A549 (cell line): Measurements from ENCODE around the gene C1QTNF7.

Experiments used
- ATOH8 ChIP-seq: fragments of 250-450 bp; sonication (Bioruptor Pico); IDR thresholded peaks from 2 replicates; pipeline ENCODE4 v1.5.0; 2020; ENCODE audit warnings: low read depth, mild to moderate bottlenecking, moderate library complexity
- CTCF ChIP-seq: fragments of >200 bp; sonication (Bioruptor Twin); formaldehyde crosslinking; IDR thresholded peaks from 3 replicates; pipeline ENCODE4 v1.5.1; 2016
- EHF ChIP-seq: fragments of 250-450 bp; sonication (Bioruptor Pico); IDR thresholded peaks from 2 replicates; pipeline ENCODE4 v1.5.0; 2020; ENCODE audit warnings: mild to moderate bottlenecking
- ESRRA ChIP-seq: fragments of 150-350 bp; IDR thresholded peaks from 2 replicates; pipeline ENCODE4 v1.6.1; 2014; ENCODE audit warnings: mild to moderate bottlenecking, low read length, borderline replicate concordance
- HOXA7 ChIP-seq: fragments of 250-450 bp; sonication (Bioruptor Pico); IDR thresholded peaks from 2 replicates; pipeline ENCODE4 v1.5.0; 2020; ENCODE audit warnings: mild to moderate bottlenecking, moderate library complexity
- JUN ChIP-seq, 2 experiments: fragments of >200 bp; sonication (Bioruptor Twin); formaldehyde crosslinking; IDR thresholded peaks; 2 replicates in 1 of 2; 3 replicates in 1 of 2; pipeline ENCODE4 v1.6.1; 2016 to 2017
- JUNB ChIP-seq: fragments of >200 bp; sonication (Bioruptor Twin); formaldehyde crosslinking; IDR thresholded peaks from 2 replicates; pipeline ENCODE4 v1.6.1; 2016
- MYC ChIP-seq: IDR thresholded peaks from 2 replicates; pipeline ENCODE4 v1.6.1; 2012; ENCODE audit warnings: mild to moderate bottlenecking, inconsistent platforms, low read length, improper control_type of control experiment, borderline replicate concordance
- POLR2AphosphoS2 ChIP-seq: conservative IDR thresholded peaks from 2 replicates; pipeline ENCODE4 v1.6.1; 2012; ENCODE audit warnings: low read length, improper control_type of control experiment, inconsistent platforms
- RFX5 ChIP-seq: fragments of 450-650 bp; IDR thresholded peaks from 2 replicates; pipeline ENCODE4 v1.7.1; 2014; ENCODE audit warnings: antibody characterized with exemption, mild to moderate bottlenecking, moderate library complexity
- TP53 ChIP-seq: fragments of 250-450 bp; sonication (Bioruptor Pico); IDR thresholded peaks from 2 replicates; pipeline ENCODE4 v1.5.0; 2021; ENCODE audit warnings: mild to moderate bottlenecking, moderate library complexity
- TF ChIP-seq, protein P1 (sequence below): IDR thresholded peaks from 2 replicates; pipeline ENCODE4 v1.6.1; 2012
- TF ChIP-seq, protein P2 (sequence below): fragments of >200 bp; sonication (Bioruptor Twin); formaldehyde crosslinking; IDR thresholded peaks from 3 replicates; pipeline ENCODE4 v1.6.1; 2016

GRCh38 chr4:15417233-15417660, 10.6 kb upstream of the C1QTNF7 start:
- TF ChIP-seq CTCF, result no peak
- no peak for TF ChIP-seq JUN (IDR thresholded peaks at IDR 0.05)
- TF ChIP-seq, protein P1, sequence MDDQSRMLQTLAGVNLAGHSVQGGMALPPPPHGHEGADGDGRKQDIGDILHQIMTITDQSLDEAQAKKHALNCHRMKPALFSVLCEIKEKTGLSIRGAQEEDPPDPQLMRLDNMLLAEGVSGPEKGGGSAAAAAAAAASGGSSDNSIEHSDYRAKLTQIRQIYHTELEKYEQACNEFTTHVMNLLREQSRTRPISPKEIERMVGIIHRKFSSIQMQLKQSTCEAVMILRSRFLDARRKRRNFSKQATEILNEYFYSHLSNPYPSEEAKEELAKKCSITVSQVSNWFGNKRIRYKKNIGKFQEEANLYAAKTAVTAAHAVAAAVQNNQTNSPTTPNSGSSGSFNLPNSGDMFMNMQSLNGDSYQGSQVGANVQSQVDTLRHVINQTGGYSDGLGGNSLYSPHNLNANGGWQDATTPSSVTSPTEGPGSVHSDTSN, result no peak
- TF ChIP-seq ESRRA, result no peak
- TF ChIP-seq RFX5, result no peak
- no peak for TF ChIP-seq JUNB
- no peak for TF ChIP-seq ATOH8 (CRISPR knock-in tag)
- TF ChIP-seq EHF (CRISPR knock-in tag), result no peak
- no peak for TF ChIP-seq HOXA7 (CRISPR knock-in tag)
- TF ChIP-seq POLR2AphosphoS2, result no peak
- no peak for TF ChIP-seq TP53 (CRISPR knock-in tag)
- TF ChIP-seq, protein P2, sequence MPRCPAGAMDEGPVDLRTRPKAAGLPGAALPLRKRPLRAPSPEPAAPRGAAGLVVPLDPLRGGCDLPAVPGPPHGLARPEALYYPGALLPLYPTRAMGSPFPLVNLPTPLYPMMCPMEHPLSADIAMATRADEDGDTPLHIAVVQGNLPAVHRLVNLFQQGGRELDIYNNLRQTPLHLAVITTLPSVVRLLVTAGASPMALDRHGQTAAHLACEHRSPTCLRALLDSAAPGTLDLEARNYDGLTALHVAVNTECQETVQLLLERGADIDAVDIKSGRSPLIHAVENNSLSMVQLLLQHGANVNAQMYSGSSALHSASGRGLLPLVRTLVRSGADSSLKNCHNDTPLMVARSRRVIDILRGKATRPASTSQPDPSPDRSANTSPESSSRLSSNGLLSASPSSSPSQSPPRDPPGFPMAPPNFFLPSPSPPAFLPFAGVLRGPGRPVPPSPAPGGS, result no peak
- no peak for TF ChIP-seq MYC
